HepG2 (cell line): Measurements from ENCODE around the gene SLC6A8. TPM values are rescaled to one million over a fixed set of nuclear protein-coding genes. Genes with fewer than 3 reads are reported as not detected.

Experiments used
- ATAC-seq: fragments of 200-7000 bp; cut with Tn5 transposase; 3 replicates; pipeline ENCODE4 v1.9.1; 2020; ENCODE audit warnings: mild to moderate bottlenecking, moderate library complexity
- BruUV-seq: library from RNA; stranded (reverse); fragments of 400-500 nt; replicated peaks from 2 replicates; lab custom pipeline; 2021; lab: Mats Ljungman, UMichigan
- CTCF ChIA-PET: fragments of 300-600 bp; formaldehyde crosslinking; extraction: SDS; loops from one replicate; lab custom pipeline; 2021; ENCODE audit warnings: low total read pairs, inconsistent platforms, low intra/inter-chr PET ratio; lab: Yijun Ruan, JAX
- POLR2A ChIA-PET: fragments of 350-600 bp; sonication (Branson Sonifier 250); formaldehyde crosslinking; loops from one replicate; lab custom pipeline; 2020; ENCODE audit warnings: antibody characterized with exemption, inconsistent platforms; lab: Yijun Ruan, JAX
- DNase-seq: peaks from one replicate; pipeline ENCODE4 v3.0.0-alpha.2; 2015; ENCODE audit warnings: low spot score
- FAIRE-seq: peaks from 3 replicates; lab custom pipeline; 2011; peaks lifted over from hg19 to GRCh38; lab: Jason Lieb, UNC
- H2AFZ ChIP-seq: one replicate; pipeline ENCODE4 v1.6.1; 2011; ENCODE audit warnings: low read length, inconsistent platforms
- H3K27ac ChIP-seq: fragments of 300-600 bp; 3 replicates; pipeline ENCODE4 v1.8.0; 2011; ENCODE audit warnings: mixed run types, mild to moderate bottlenecking, mixed read lengths, low read length, inconsistent platforms; ENCODE audit not compliant: insufficient read depth; ENCODE audit errors: extremely low read length
- H3K27me3 ChIP-seq, 2 experiments: fragments of 200-600 bp in 1 of 2; 2 replicates in 1 of 2; 3 replicates in 1 of 2; pipeline versions ENCODE4 v1.6.0 to v1.8.0; 2011; ENCODE audit warnings: low read length in 2 of 2, mild to moderate bottlenecking in 2 of 2, moderate library complexity in 2 of 2, inconsistent platforms in 1 of 2; ENCODE audit not compliant: insufficient read depth in 2 of 2, control insufficient read depth in 1 of 2
- H3K36me3 ChIP-seq, 2 experiments: fragments of 200-600 bp in 1 of 2; replicated peaks in 1 of 2; 2 replicates in 1 of 2; 3 replicates in 1 of 2; pipeline versions ENCODE4 v1.5.1 to v1.8.0; 2011; ENCODE audit warnings: low read length in 2 of 2, inconsistent platforms in 1 of 2; ENCODE audit not compliant: insufficient read depth in 2 of 2, control insufficient read depth in 1 of 2
- H3K4me1 ChIP-seq: 2 replicates; pipeline ENCODE4 v1.5.1; 2012; ENCODE audit warnings: low read length, inconsistent platforms; ENCODE audit not compliant: insufficient read depth
- H3K4me2 ChIP-seq: 2 replicates; pipeline ENCODE4 v1.6.0; 2011; ENCODE audit warnings: low read depth, low read length, inconsistent platforms
- H3K4me3 ChIP-seq, 3 experiments: fragments of 200-600 bp in 1 of 3; sonication (generic), shearing (Covaris generic) in 1 of 3; replicated peaks in 1 of 3; 2 replicates each; pipeline ENCODE4 v1.5.1; 2011 to 2016; ENCODE audit warnings: low read length in 3 of 3, inconsistent platforms in 2 of 3, low read depth in 2 of 3, mild to moderate bottlenecking in 2 of 3, control low read depth in 1 of 3, mixed read lengths in 1 of 3; ENCODE audit not compliant: insufficient read depth in 1 of 3
- H3K79me2 ChIP-seq: one replicate; pipeline ENCODE4 v1.6.1; 2011; ENCODE audit warnings: low read length, inconsistent platforms; ENCODE audit not compliant: insufficient read depth
- H3K9ac ChIP-seq: 2 replicates; pipeline ENCODE4 v1.6.0; 2011; ENCODE audit warnings: mild to moderate bottlenecking, low read depth, low read length, inconsistent platforms; ENCODE audit not compliant: insufficient read depth
- H3K9me3 ChIP-seq: 2 replicates; pipeline ENCODE4 v1.5.1; 2012; ENCODE audit warnings: mild to moderate bottlenecking, low read length
- H4K20me1 ChIP-seq: 2 replicates; pipeline ENCODE4 v1.6.0; 2011; ENCODE audit warnings: inconsistent platforms, mild to moderate bottlenecking, low read length, moderate library complexity; ENCODE audit not compliant: insufficient read depth
- AHDC1 ChIP-seq: sonication (generic); formaldehyde crosslinking; IDR thresholded peaks from 2 replicates; pipeline ENCODE4 v1.5.1; 2020; ENCODE audit warnings: mild to moderate bottlenecking, missing genetic modification reagents, borderline replicate concordance
- ASH2L ChIP-seq: fragments of 300-600, 200-600 bp; sonication (generic); IDR thresholded peaks from 2 replicates; pipeline ENCODE4 v1.7.0; 2017; ENCODE audit warnings: low read depth, mild to moderate bottlenecking, moderate library complexity, mixed read lengths, low read length; ENCODE audit not compliant: insufficient read length
- ESRRA ChIP-seq: sonication (generic); formaldehyde crosslinking; IDR thresholded peaks from 2 replicates; pipeline ENCODE4 v1.5.1; 2020; ENCODE audit warnings: mild to moderate bottlenecking, low read depth, missing genetic modification reagents
- GTF3A ChIP-seq: sonication (generic); formaldehyde crosslinking; conservative IDR thresholded peaks from 2 replicates; pipeline ENCODE4 v1.4.0; 2020; ENCODE audit warnings: mild to moderate bottlenecking, missing genetic modification reagents
- HNRNPL ChIP-seq: fragments of 200-400 bp; formaldehyde crosslinking; IDR thresholded peaks from 2 replicates; pipeline ENCODE4 v1.6.1; 2017; ENCODE audit warnings: mild to moderate bottlenecking, low read depth, low read length
- IKZF4 ChIP-seq: sonication (generic); formaldehyde crosslinking; IDR thresholded peaks from 2 replicates; pipeline ENCODE4 v1.5.1; 2020; ENCODE audit warnings: borderline replicate concordance, mild to moderate bottlenecking, low read depth, missing genetic modification reagents; ENCODE audit errors: not compliant biosample characterization
- SMAD9 ChIP-seq: sonication (generic); formaldehyde crosslinking; IDR thresholded peaks from 2 replicates; pipeline ENCODE4 v1.5.1; 2020; ENCODE audit warnings: mild to moderate bottlenecking, missing genetic modification reagents
- ZBTB10 ChIP-seq: sonication (generic); formaldehyde crosslinking; IDR thresholded peaks from 2 replicates; pipeline ENCODE4 v1.4.0; 2020; ENCODE audit warnings: missing genetic modification reagents, borderline replicate concordance
- ZNF337 ChIP-seq: sonication (generic); formaldehyde crosslinking; IDR thresholded peaks from 2 replicates; pipeline ENCODE4 v1.5.1; 2020; ENCODE audit warnings: missing genetic modification reagents, low read depth, mild to moderate bottlenecking, borderline replicate concordance
- ZNF354B ChIP-seq: sonication (generic); formaldehyde crosslinking; IDR thresholded peaks from 2 replicates; pipeline ENCODE4 v1.8.0; 2022; ENCODE audit warnings: mild to moderate bottlenecking, missing genetic modification reagents
- ZNF460 ChIP-seq: sonication (generic); formaldehyde crosslinking; IDR thresholded peaks from 2 replicates; pipeline ENCODE4 v1.5.1; 2020; ENCODE audit warnings: missing genetic modification reagents, mild to moderate bottlenecking, borderline replicate concordance
- WGBS: methylation state at CpG from one replicate; pipeline ENCODE4 v1.1.6; 2017; ENCODE audit warnings: low lambda C conversion rate; 5-methylcytosine and 5-hydroxymethylcytosine counted together
- in situ Hi-C: cut with HindIII; loops from 2 replicates; pipeline ENCODE4 v1.10.0; 2017; ENCODE audit warnings: low pct_unique_long_range_greater_than_20kb; ENCODE audit not compliant: extremely low pct_ligation_motif_present
- intact Hi-C: fragments of 100-400 bp; cut with micrococcal nuclease; formaldehyde crosslinking; loops from one replicate; pipeline ENCODE4 v1.10.0; 2022; ENCODE audit not compliant: unreplicated experiment
- polyA plus RNA-seq, 8 experiments: library from polyadenylated mRNA; depleted of rRNA in 3 of 8; stranded (reverse) in 7 of 8; unstranded in 1 of 8; fragments of >200 nt; fragmentation: Illumina TruSeq in 4 of 8; extraction: Trizol in 4 of 8; gene quantifications; 2 replicates each; pipeline versions ENCODE4 v1.2.1 to v1.2.3, GENCODE V29; 2011 to 2016; ENCODE audit warnings: low read depth in 4 of 8, missing spikeins in 1 of 8, mixed read lengths in 1 of 8; ENCODE audit not compliant: insufficient read depth in 1 of 8
- total RNA-seq, 5 experiments: library from RNA; depleted of rRNA; stranded (reverse); fragments of >200 nt; fragmentation: Illumina TruSeq; extraction: Trizol; gene quantifications; 2 replicates each; pipeline ENCODE4 v1.2.3, GENCODE V29; 2016; ENCODE audit warnings: low read depth in 1 of 5
- TF ChIP-seq, protein P1 (sequence below): sonication (generic); formaldehyde crosslinking; IDR thresholded peaks from 2 replicates; pipeline ENCODE4 v1.8.0; 2022; ENCODE audit warnings: mild to moderate bottlenecking, missing genetic modification reagents

SLC6A8 gene
- total and polyA plus RNA-seq, 2 of the 13 experiments (the other 11 are each of a cell fraction or from before 2014, with no cell fraction given): 13.9 to 176 TPM

DNA sequence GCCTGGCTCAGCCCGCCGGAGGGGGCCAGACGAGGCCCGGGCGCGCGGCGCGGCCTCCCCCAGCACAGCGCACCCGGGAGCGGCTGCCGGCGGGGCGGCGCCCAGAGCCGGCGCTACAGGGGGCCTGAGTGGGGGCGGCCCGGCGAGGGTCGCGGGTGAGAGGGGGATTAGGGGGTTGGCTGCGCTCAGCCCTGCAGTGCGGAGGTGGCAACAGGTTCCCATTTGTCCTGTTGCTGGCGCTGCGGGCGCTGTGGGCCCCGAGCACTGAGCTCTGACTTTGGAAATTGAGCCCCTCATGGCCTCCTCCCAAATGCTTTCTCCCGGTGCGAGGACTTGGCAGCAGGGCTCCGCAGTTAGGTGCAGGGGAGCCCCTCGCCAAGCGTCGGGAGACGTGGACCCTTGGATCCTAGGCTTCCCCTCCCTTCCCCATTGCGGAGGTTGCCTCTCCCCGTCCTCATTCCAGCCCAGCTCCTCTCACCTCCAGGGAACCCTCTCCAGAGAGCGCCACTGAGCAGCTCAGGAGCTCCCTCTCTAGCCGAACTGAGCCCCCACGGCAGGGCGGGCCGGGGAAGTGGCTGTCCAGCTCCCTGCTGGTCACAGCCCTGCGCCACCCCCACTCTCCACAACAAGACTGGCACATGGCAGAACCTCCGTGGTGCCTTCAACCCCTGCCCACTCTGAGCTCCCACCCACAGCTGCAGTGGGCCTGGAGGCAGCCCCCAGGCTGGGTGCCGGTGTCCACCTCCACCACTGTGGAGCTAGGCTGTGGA, 43.2 kb upstream of the SLC6A8 start:
- H3K27me3 ChIP-seq: no peaks in the 10 kb centered on the region; a peak in 1 of 5 replicates
- no peaks in the 10 kb centered on the region; a peak in 1 of 5 replicates for H3K36me3 ChIP-seq
- peaks cover 8% of the 10 kb centered on the region; the same call in 1 of the 2 replicates for H4K20me1 ChIP-seq
- no TSS peak for BruUV-seq
- FAIRE-seq (no peak), DNase-seq (no peak), ATAC-seq (peak; percentile 20)
- H3K79me2 ChIP-seq: peaks cover 52% of the 10 kb centered on the region
- 0% methylated on average over 6 of the region's 46 CpGs for WGBS
- peak overlapping the region; percentile 65 for H3K9ac ChIP-seq
- peak overlapping the region; percentile 81 for H3K27ac ChIP-seq
- ChIA-PET POLR2A (interaction anchor here (2.2 to 15.1 kb wide), 5 partner anchors 8 to 83 kb away, joined by 6 to 596 read pairs (median 70); no protein-coding TSS in a partner anchor), CTCF (interaction anchor here (3.0 kb wide), 1 partner anchor 34 kb away, joined by 10 read pairs; no protein-coding TSS in a partner anchor)
- peaks cover 51% of the 10 kb centered on the region for H3K4me1 ChIP-seq
- no peak overlapping the region for H2AFZ ChIP-seq
- peak overlapping the region; percentile 39 to 73 (median 61) for H3K4me3 ChIP-seq
- H3K4me2 ChIP-seq: peak overlapping the region; percentile 84
- in situ Hi-C loops: loop anchor here (5.0 kb wide), 1 partner anchor 32 kb away; no protein-coding TSS in a partner anchor
- no peaks in the 10 kb centered on the region for H3K9me3 ChIP-seq
- intact Hi-C loops: loop anchor here (2.0 kb wide), 1 partner anchor 22 kb away; no protein-coding TSS in a partner anchor
- TF ChIP-seq ZNF337: no peak
- TF ChIP-seq IKZF4: no peak
- TF ChIP-seq GTF3A: no peak
- 0 out of 2 replicates have a peak, but pooled peaks have one; percentile 54 for TF ChIP-seq ZNF354B (CRISPR knock-in tag)
- no peak for TF ChIP-seq AHDC1 (CRISPR knock-in tag)
- peak; percentile 81; the same call in 1 of the 2 replicates for TF ChIP-seq HNRNPL
- TF ChIP-seq ZNF460: no peak
- TF ChIP-seq, protein P1, sequence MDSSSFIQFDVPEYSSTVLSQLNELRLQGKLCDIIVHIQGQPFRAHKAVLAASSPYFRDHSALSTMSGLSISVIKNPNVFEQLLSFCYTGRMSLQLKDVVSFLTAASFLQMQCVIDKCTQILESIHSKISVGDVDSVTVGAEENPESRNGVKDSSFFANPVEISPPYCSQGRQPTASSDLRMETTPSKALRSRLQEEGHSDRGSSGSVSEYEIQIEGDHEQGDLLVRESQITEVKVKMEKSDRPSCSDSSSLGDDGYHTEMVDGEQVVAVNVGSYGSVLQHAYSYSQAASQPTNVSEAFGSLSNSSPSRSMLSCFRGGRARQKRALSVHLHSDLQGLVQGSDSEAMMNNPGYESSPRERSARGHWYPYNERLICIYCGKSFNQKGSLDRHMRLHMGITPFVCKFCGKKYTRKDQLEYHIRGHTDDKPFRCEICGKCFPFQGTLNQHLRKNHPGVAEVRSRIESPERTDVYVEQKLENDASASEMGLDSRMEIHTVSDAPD (CRISPR knock-in tag): no peak
- TF ChIP-seq ZBTB10: no peak
- TF ChIP-seq ASH2L: peak; percentile 39
- no peak for TF ChIP-seq ESRRA (CRISPR knock-in tag)
- no peak for TF ChIP-seq SMAD9 (CRISPR knock-in tag)
